Measurements from ENCODE around the gene GJA5. TPM values are rescaled to one million over a fixed set of nuclear protein-coding genes. Genes with fewer than 3 reads are reported as not detected.

GJA5 gene
- total RNA-seq, 1 experiment from 2014 or later: not detected

- Histone ChIP-seq H3K9me3 (ENCODE audit: control insufficient read depth in 1 of 2, insufficient read depth in 1 of 2, low read depth in 1 of 2, low read length in 2 of 2) (no peaks in the 10 kb centered on the region), H2AFZ (ENCODE audit: low read depth, low read length, poor library complexity, severe bottlenecking) (no peak overlapping the region), H3K4me2 (ENCODE audit: low read length) (no peak overlapping the region), H3K9ac (ENCODE audit: low read length) (no peak overlapping the region), H3K79me2 (ENCODE audit: insufficient read depth, low read length) (no peaks in the 10 kb centered on the region), H3K4me1 (ENCODE audit: control insufficient read depth in 1 of 2, insufficient read depth in 2 of 2, low read length in 2 of 2) (peaks cover 0 to 7% of the 10 kb centered on the region in 2 experiments; a peak in 1 of 4 replicates), H3K27me3 (ENCODE audit: insufficient read depth, low read length) (no peaks in the 10 kb centered on the region), H3K4me3 (replicated peaks in 1 of 2; ENCODE audit: low read depth in 1 of 2, low read length in 2 of 2) (no peak overlapping the region), H4K20me1 (ENCODE audit: insufficient read depth) (no peaks in the 10 kb centered on the region), H3K27ac (ENCODE audit: low read depth, low read length) (no peak overlapping the region), H3K36me3 (ENCODE audit: control insufficient read depth in 1 of 2, insufficient read depth in 2 of 2, low read length in 2 of 2) (no peaks in the 10 kb centered on the region), H3K9me2 (ENCODE audit: insufficient read depth) (no peaks in the 10 kb centered on the region)
- CTCF ChIA-PET: no interaction called here
- POLR2A ChIA-PET: interaction anchor here (1.8 kb wide), 1 partner anchor 512 kb away, joined by 4 read pairs; no protein-coding TSS in a partner anchor
- RAD21 ChIA-PET (ENCODE audit: low non-redundant PET in 1 of 2, low total read pairs in 2 of 2, uncharacterized antibody in 2 of 2, unreplicated experiment in 2 of 2): no interaction called here
- TF ChIP-seq JUND (IDR thresholded peaks at IDR 0.05) (no peak), CEBPB (IDR thresholded peaks at IDR 0.05; ENCODE audit: low read depth) (no peak), YY1 (IDR thresholded peaks at IDR 0.05; ENCODE audit: extremely low read depth, insufficient replicate concordance, low read depth, low read length) (no peak), FOSL1 (IDR thresholded peaks at IDR 0.05; ENCODE audit: low read depth) (no peak), ZFX (IDR thresholded peaks at IDR 0.05) (no peak), ATF3 (IDR thresholded peaks at IDR 0.05) (no peak), REST (IDR thresholded peaks at IDR 0.05; ENCODE audit: low read depth) (no peak)
- intact Hi-C loops (cut with micrococcal nuclease): no loop called here
- ATAC-seq (no peak), DNase-seq (ENCODE audit: low read depth, low spot score) (no peak)
- BruUV-seq (replicated peaks): no TSS peak
Measured at GRCh38 chr1:147751346-147751745, 9.1 kb downstream of the GJA5 start.
